Omental fat pad (tissue), 4 donors: ENCODE data around the gene USP9X. TPM values are rescaled to one million over a fixed set of nuclear protein-coding genes. Genes with fewer than 3 reads are reported as not detected.
"Not testable (repeated sequence)": the region's sequence is repeated elsewhere in the genome, so short reads cannot be mapped to it uniquely, and the experiment has no call there.

Experiments
- ATAC-seq: fragments of 150-250 bp; one replicate; pipeline ENCODE4 v1.9.1; 2016; ENCODE audit warnings: mild to moderate bottlenecking, moderate library complexity; ENCODE audit not compliant: low FRiP score
- DNase-seq: peaks from one replicate; pipeline ENCODE4 v3.0.0-alpha.2; 2019; ENCODE audit warnings: low spot score
- total RNA-seq, 4 donors: library from RNA; depleted of rRNA; stranded (reverse); fragments of >200 nt; gene quantifications; one replicate each; pipeline ENCODE4 v1.1.0, GENCODE V29; 2016
- TF ChIP-seq, protein P1 (sequence below), 3 donors: fragments of 450-650 bp; IDR thresholded peaks; one replicate each; pipeline ENCODE4 v1.5.1; 2016 to 2017; ENCODE audit warnings: antibody characterized with exemption in 3 of 3, mild to moderate bottlenecking in 3 of 3, moderate library complexity in 2 of 3

USP9X gene
- total RNA-seq, 4 donors from 2014 or later = 72.4 to 160 (median 129) TPM

DNA sequence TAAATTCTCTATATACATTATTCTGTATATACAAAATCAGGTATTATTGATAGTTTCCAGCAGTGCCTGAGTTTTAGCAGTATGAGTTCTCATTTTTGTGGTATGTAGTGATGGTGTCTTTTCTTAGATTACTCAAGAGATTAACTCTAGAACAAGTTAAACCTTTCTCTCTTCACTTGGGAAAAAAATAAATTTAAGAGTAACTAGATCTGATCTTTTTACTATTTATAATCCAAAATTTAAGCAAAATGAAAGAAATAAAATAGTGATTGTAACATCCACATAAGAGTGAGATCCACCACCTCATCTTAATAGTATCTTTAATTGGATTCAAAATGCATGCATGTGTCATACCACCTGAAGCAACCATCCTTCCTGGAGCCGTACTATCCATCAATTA is 124.6 kb downstream of the USP9X start:
- TF ChIP-seq, protein P1, sequence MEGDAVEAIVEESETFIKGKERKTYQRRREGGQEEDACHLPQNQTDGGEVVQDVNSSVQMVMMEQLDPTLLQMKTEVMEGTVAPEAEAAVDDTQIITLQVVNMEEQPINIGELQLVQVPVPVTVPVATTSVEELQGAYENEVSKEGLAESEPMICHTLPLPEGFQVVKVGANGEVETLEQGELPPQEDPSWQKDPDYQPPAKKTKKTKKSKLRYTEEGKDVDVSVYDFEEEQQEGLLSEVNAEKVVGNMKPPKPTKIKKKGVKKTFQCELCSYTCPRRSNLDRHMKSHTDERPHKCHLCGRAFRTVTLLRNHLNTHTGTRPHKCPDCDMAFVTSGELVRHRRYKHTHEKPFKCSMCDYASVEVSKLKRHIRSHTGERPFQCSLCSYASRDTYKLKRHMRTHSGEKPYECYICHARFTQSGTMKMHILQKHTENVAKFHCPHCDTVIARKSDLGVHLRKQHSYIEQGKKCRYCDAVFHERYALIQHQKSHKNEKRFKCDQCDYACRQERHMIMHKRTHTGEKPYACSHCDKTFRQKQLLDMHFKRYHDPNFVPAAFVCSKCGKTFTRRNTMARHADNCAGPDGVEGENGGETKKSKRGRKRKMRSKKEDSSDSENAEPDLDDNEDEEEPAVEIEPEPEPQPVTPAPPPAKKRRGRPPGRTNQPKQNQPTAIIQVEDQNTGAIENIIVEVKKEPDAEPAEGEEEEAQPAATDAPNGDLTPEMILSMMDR (IDR thresholded peaks at IDR 0.05) = no peak
- ATAC-seq (no peak), DNase-seq (no peak)

DNA sequence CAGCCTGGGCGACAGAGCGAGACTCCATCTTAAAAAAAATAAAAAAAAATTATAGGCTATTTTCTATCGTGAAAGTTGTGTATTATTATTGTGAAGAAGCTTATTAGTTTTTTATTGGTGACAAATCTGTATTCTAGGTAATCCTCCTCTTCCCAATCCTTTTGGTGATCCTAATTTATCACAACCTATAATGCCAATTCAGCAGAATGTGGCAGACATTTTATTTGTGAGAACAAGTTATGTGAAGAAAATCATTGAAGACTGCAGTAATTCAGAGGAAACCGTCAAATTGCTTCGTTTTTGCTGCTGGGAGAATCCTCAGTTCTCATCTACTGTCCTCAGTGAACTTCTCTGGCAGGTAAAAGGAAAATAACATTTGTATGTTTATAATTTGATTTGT is 139.4 kb downstream of the USP9X start:
- ATAC-seq (no peak), DNase-seq (no peak)
- TF ChIP-seq, protein P1 (IDR thresholded peaks at IDR 0.05) = no peak

DNA sequence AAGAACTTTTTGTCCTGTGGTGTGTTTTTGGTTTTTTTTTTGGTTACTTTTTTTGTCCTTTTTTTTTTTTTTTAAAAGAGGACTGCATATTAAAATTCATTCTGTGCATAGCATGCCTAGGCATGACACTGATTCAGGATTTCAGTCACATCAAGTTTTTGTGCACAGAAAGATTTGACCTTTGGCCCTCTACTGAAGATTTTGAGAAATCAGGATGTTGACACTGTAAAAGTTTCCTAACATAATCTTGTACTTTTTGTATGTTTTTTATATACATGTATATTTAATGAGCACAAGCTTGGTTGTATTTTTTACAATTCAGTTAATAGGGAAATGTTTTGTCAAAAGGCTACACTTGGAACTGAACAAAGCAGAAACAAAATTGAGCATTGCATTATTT is 148.7 kb downstream of the USP9X start:
- ATAC-seq (no peak), DNase-seq (no peak)
- TF ChIP-seq, protein P1 (IDR thresholded peaks at IDR 0.05) = no peak

DNA sequence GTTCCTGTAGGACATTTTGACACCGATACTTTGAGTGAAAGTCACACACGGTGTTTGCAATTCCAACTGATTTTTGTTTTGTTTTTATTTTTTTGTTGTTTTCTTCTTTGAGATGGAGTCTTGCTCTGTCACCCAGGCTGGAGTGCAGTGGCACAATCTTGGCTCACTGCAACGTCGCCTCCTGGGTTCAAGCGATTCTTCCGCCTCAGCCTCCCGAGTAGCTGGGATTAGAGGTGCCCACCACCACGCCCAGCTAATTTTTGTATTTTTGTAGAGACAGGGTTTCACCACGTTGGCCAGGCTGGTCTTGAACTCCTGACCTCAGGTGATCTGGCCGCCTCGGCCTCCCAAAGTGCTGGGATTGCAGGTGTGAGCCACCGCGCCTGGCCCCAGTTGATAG is 149.2 kb downstream of the USP9X start:
- DNase-seq, ATAC-seq: not testable (repeated sequence)

DNA sequence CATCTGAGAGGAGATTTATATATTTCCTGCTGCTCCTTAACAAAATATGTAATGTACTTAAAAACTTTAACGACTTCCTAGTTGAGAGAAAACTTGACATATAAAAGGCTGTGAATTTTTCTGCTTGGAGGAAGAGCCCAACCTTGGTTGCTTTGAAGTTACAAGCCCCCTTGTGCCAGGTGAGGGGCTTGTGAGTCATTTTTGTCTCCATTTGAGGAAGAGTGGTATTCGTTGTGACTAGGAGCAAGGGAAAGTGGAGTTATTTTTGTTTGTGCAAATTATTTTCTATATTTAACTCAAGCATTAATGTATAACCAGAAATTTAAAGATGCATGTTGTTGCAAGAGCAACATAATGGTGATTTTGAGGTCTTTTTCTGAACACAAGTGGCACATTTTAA is 149.7 kb downstream of the USP9X start:
- no peak for ATAC-seq
- DNase-seq = no peak
- TF ChIP-seq, protein P1 (IDR thresholded peaks at IDR 0.05) = no peak

DNA sequence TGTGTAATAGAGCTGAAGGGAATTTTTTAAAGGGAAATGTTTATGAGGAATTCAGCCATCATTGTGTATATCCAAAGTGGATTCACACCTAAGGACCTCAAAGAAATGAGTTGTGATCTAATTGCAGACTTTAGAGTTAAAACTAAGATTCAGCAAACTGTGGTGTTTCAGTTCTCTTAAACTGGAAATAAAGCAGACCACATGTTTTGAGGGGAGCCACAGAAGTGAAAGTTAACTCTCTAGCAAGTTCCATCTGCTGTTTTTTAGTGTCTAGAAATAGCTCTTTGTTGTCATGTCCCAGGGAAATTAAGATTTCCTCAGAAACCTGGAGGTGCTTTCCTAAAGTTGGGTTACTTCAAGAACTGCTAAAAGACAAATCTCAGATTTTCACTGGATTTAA is 151.4 kb downstream of the USP9X start:
- ATAC-seq = no peak
- DNase-seq = no peak
- TF ChIP-seq, protein P1 (IDR thresholded peaks at IDR 0.05) = no peak

DNA sequence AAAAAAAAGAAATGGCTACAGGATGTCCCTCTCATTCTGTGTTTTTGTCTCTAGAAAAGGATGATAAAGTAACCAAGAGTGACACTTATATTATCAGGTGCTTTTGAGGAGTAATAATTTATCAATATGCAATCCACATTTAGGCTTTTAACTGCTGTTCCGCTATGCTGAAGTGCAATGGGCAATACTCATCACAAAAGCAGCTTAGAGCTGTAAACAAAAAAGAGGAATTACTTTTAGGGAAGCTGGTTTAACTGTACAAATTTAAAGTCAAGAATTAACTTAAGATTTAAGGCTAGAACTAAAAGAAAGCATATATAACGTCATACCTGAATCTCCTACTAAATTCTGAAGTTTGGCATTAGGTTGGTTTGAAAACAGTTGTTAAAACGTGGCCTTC is 155.3 kb downstream of the USP9X start:
- TF ChIP-seq, protein P1 (IDR thresholded peaks at IDR 0.05) = no peak
- DNase-seq = no peak
- no peak for ATAC-seq

DNA sequence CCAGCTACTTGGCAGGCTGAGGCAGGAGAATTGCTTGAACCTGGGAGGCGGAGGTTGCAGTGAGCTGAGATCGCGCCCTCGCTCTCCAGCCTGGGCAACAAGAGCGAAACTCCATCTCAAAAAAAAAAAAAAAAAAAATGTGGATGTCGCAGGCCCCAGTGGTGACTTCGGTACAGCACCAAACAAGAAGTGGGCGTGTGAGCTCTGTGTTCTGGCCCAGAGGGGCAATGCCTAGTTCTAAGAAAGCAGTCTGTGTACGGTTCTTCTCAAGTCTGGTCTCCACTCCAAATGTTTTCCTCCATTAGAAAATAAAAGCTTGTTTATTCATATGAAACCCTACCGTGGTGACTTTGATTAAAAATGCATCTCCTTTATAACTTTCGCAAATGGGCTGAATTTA is 156.7 kb downstream of the USP9X start:
- TF ChIP-seq, protein P1 (IDR thresholded peaks at IDR 0.05) = no peak
- DNase-seq (no peak), ATAC-seq (no peak)
